ENCODE results near the gene CD274. TPM values are rescaled to one million over a fixed set of nuclear protein-coding genes. Genes with fewer than 3 reads are reported as not detected.
"Not testable (repeated sequence)": the region's sequence is repeated elsewhere in the genome, so short reads cannot be mapped to it uniquely, and the experiment has no call there.

The CD274 gene
- polyA plus RNA-seq, 1 experiment = 3.8 TPM

- Histone ChIP-seq H3K36me3 (ENCODE audit: control insufficient read depth, insufficient read depth, low read length) (no peaks in the 10 kb centered on the region), H3K4me3 (ENCODE audit: low read depth, low read length) (no peak overlapping the region), H3K27me3 (ENCODE audit: control insufficient read depth, insufficient read depth, low read length) (no peaks in the 10 kb centered on the region)
- ChIA-PET POLR2A (no interaction called here), CTCF (interaction anchor here (1.3 kb wide), 1 partner anchor 22 kb away, joined by 3 read pairs; the partner anchor contains the start of gene PDCD1LG2)
- TF ChIP-seq CTCF (IDR thresholded peaks at IDR 0.05; ENCODE audit: insufficient read depth, low read depth, low read length) = no peak
- no peak for DNase-seq (ENCODE audit: low read depth)
Measured at GRCh38 chr9:5488221-5489008, 38.1 kb downstream of the CD274 start.

- Histone ChIP-seq H3K36me3 (ENCODE audit: control insufficient read depth, insufficient read depth, low read length) (no peaks in the 10 kb centered on the region), H3K27me3 (ENCODE audit: control insufficient read depth, insufficient read depth, low read length) (no peaks in the 10 kb centered on the region), H3K4me3 (ENCODE audit: low read depth, low read length) (no peak overlapping the region)
- no peak for DNase-seq (ENCODE audit: low read depth)
- POLR2A ChIA-PET = no interaction called here
- TF ChIP-seq CTCF (IDR thresholded peaks at IDR 0.05; ENCODE audit: insufficient read depth, low read depth, low read length) = no peak
- CTCF ChIA-PET = interaction anchor here (1.3 kb wide), 1 partner anchor 25 kb away, joined by 3 read pairs; no protein-coding TSS in a partner anchor
Measured at GRCh38 chr9:5489630-5490490, 39.5 kb downstream of the CD274 start.

GRCh38 chr9:5492965-5493678 is 42.8 kb downstream of the CD274 start:
- no peak for DNase-seq (ENCODE audit: low read depth)
- no peak for TF ChIP-seq CTCF (IDR thresholded peaks at IDR 0.05; ENCODE audit: insufficient read depth, low read depth, low read length)
- H3K27me3 ChIP-seq (ENCODE audit: control insufficient read depth, insufficient read depth, low read length) = no peaks in the 10 kb centered on the region
- ChIA-PET CTCF (interaction anchor here (1.0 kb wide), 2 partner anchors 13 to 17 kb away, joined by 3 to 4 read pairs; partner anchors contain the start of gene PDCD1LG2), POLR2A (no interaction called here)
- H3K4me3 ChIP-seq (ENCODE audit: low read depth, low read length) = no peak overlapping the region
- H3K36me3 ChIP-seq (ENCODE audit: control insufficient read depth, insufficient read depth, low read length) = no peaks in the 10 kb centered on the region

GRCh38 chr9:5493679-5494511 is 43.6 kb downstream of the CD274 start:
- ChIA-PET CTCF (interaction anchor here (1.0 kb wide), 2 partner anchors 14 to 17 kb away, joined by 3 to 4 read pairs; partner anchors contain the start of gene PDCD1LG2), POLR2A (interaction anchor here (0.7 kb wide), 1 partner anchor 486 kb away, joined by 6 read pairs; no protein-coding TSS in a partner anchor)
- Histone ChIP-seq H3K36me3 (ENCODE audit: control insufficient read depth, insufficient read depth, low read length) (no peaks in the 10 kb centered on the region), H3K27me3 (ENCODE audit: control insufficient read depth, insufficient read depth, low read length) (no peaks in the 10 kb centered on the region), H3K4me3 (ENCODE audit: low read depth, low read length) (no peak overlapping the region)
- no peak for TF ChIP-seq CTCF (IDR thresholded peaks at IDR 0.05; ENCODE audit: insufficient read depth, low read depth, low read length)
- DNase-seq (ENCODE audit: low read depth) = no peak

- DNase-seq (ENCODE audit: low read depth); H3K36me3 ChIP-seq (ENCODE audit: control insufficient read depth, insufficient read depth, low read length); H3K27me3 ChIP-seq (ENCODE audit: control insufficient read depth, insufficient read depth, low read length); H3K4me3 ChIP-seq (ENCODE audit: low read depth, low read length); CTCF ChIA-PET: not testable (repeated sequence)
- POLR2A ChIA-PET = interaction anchor here (0.7 kb wide), 1 partner anchor 487 kb away, joined by 6 read pairs; no protein-coding TSS in a partner anchor
Measured at GRCh38 chr9:5494765-5495164, 44.4 kb downstream of the CD274 start.
